ENCODE measurements around the gene FRMD7.

GRCh38 chrX:132033166-132033565 lies 94.7 kb downstream of the FRMD7 start:
- TF ChIP-seq CTCF (IDR thresholded peaks at IDR 0.05), result no peak
- TF ChIP-seq POLR2AphosphoS5 (IDR thresholded peaks at IDR 0.05), result no peak
